Ovary (tissue), 9 donors: ENCODE measurements around the gene CRB2. TPM values are rescaled to one million over a fixed set of nuclear protein-coding genes. Genes with fewer than 3 reads are reported as not detected.

Experiments
- DNase-seq, 5 donors: peaks; one replicate each; pipeline ENCODE4 v3.0.0-alpha.2; 2019 to 2020
- H3K27ac ChIP-seq, 2 donors: fragments of 200-600 bp; one replicate each; pipeline versions ENCODE4 v1.5.1 to v1.8.0; 2019 to 2022
- H3K27me3 ChIP-seq: fragments of 200-600 bp; one replicate; pipeline ENCODE4 v1.8.0; 2022
- H3K36me3 ChIP-seq: fragments of 200-600 bp; sonication (generic); one replicate; pipeline ENCODE4 v1.5.1; 2019
- H3K4me1 ChIP-seq: one replicate; pipeline ENCODE4 v1.8.1; 2013; ENCODE audit warnings: mild to moderate bottlenecking, moderate library complexity; ENCODE audit not compliant: insufficient read depth
- H3K4me3 ChIP-seq: fragments of 200-600 bp; sonication (generic); one replicate; pipeline ENCODE4 v1.5.1; 2017
- H3K9me3 ChIP-seq, 2 donors: fragments of 200-600 bp in 1 of 2; sonication (generic) in 1 of 2; one replicate each; pipeline versions ENCODE4 v1.5.1 to v1.8.1; 2013 to 2019; ENCODE audit warnings: mild to moderate bottlenecking in 1 of 2, moderate library complexity in 1 of 2
- EP300 ChIP-seq: sonication (generic); formaldehyde crosslinking; IDR thresholded peaks from one replicate; pipeline ENCODE4 v1.6.1; 2017; ENCODE audit warnings: antibody characterized with exemption
- POLR2A ChIP-seq: fragments of 450-650 bp; IDR thresholded peaks from one replicate; pipeline ENCODE4 v1.6.1; 2017; ENCODE audit warnings: antibody characterized with exemption, mild to moderate bottlenecking, moderate library complexity
- whole genome bisulfite sequencing, 3 donors: extraction: QIAGEN DNeasy Blood & Tissue Kit in 1 of 3; methylation state at CpG; one replicate each; pipeline versions ENCODE4 v1.1.5 to v1.1.7; 2013 to 2017; 5-methylcytosine and 5-hydroxymethylcytosine counted together
- intact Hi-C, 4 donors: fragments of 100-400 bp; cut with DNase I; formaldehyde crosslinking; loops; one replicate each; pipeline versions ENCODE4 v1.11.0 to v1.15.1; 2022 to 2023
- polyA plus RNA-seq, 2 donors: library from polyadenylated mRNA; stranded (reverse); fragments of 200-250 nt in 1 of 2; fragments of 350-450 nt in 1 of 2; fragmentation: Illumina TruSeq in 1 of 2; extraction: RNeasy Lipid Tissue Mini Kit (QIAGEN cat#74804) in 1 of 2; gene quantifications; one replicate each; pipeline ENCODE4 v1.2.3, GENCODE V29; 2013 to 2014
- total RNA-seq, 7 donors: library from RNA; depleted of rRNA in 2 of 7; stranded (reverse); fragments of >200 nt in 2 of 7; fragmentation: NEBNext Ultra II Directional in 3 of 7; extraction: Animal tissue kit (Norgen Biotek cat#: 25700) in 3 of 7; gene quantifications; one replicate each; pipeline versions ENCODE4 v1.1.0 to v1.2.4, GENCODE V29; 2016 to 2023
- TF ChIP-seq, protein P1 (sequence below), 3 donors: fragments of 450-650 bp in 2 of 3; fragments of 200-600 bp in 1 of 3; IDR thresholded peaks; one replicate each; pipeline versions ENCODE4 v1.5.1 to v1.8.0; 2016 to 2022; ENCODE audit warnings: antibody characterized with exemption in 3 of 3, mild to moderate bottlenecking in 1 of 3
- donor health status: DM: no; HTN: no; CAD: no; lungs with moderate emphysema.
- donor health status: DM: no; HTN: no; CAD: no.
- donor health status: Bipolar disorder and iron deficiency.
- donor health status: DM: yes; HTN: yes; CAD: no.
- donor health status: DM: no; HTN: no; CAD: no.
- donor health status: DM: yes; HTN: yes; CAD: no.

CRB2 gene
- total and polyA plus RNA-seq, 9 donors: 0.13 to 20.4 (median 0.48) TPM

DNA sequence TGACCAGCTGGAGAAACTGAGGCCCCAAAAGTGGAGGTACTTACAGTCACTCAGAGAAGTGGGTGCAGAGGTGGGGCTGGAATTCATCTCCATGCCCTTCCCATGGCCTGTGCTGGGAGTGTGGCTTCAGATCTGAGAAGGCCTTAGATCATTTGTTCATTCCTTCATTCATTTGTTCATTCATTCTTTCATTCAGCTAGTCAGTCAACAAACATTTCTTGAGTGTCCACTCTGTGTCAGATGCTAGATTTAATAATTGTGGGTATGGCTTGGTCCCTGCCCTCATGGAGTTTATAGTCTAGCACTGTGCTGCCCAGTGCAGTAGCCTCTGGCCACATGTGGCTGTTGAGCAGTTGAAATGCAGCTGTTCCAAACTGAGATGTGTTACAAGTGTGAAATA lies 19.0 kb upstream of the CRB2 start:
- Histone ChIP-seq H3K27ac (no peak overlapping the region), H3K4me1 (peaks cover 2% of the 10 kb centered on the region), H3K27me3 (no peaks in the 10 kb centered on the region), H3K36me3 (no peaks in the 10 kb centered on the region), H3K9me3 (no peaks in the 10 kb centered on the region), H3K4me3 (no peak overlapping the region)
- DNase-seq: no peak
- intact Hi-C loops: no loop called here
- no peak for TF ChIP-seq POLR2A
- TF ChIP-seq, protein P1, sequence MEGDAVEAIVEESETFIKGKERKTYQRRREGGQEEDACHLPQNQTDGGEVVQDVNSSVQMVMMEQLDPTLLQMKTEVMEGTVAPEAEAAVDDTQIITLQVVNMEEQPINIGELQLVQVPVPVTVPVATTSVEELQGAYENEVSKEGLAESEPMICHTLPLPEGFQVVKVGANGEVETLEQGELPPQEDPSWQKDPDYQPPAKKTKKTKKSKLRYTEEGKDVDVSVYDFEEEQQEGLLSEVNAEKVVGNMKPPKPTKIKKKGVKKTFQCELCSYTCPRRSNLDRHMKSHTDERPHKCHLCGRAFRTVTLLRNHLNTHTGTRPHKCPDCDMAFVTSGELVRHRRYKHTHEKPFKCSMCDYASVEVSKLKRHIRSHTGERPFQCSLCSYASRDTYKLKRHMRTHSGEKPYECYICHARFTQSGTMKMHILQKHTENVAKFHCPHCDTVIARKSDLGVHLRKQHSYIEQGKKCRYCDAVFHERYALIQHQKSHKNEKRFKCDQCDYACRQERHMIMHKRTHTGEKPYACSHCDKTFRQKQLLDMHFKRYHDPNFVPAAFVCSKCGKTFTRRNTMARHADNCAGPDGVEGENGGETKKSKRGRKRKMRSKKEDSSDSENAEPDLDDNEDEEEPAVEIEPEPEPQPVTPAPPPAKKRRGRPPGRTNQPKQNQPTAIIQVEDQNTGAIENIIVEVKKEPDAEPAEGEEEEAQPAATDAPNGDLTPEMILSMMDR (IDR thresholded peaks at IDR 0.05): no peak
- no peak for TF ChIP-seq EP300

GRCh38 chr9:123337971-123338370 lies 18.0 kb upstream of the CRB2 start:
- DNase-seq: no peak
- no peak overlapping the region for H3K27ac ChIP-seq
- H3K36me3 ChIP-seq: no peaks in the 10 kb centered on the region
- 83 to 93% (median 86%) methylated on average over 4 of the region's 4 CpGs for WGBS, 3 donors
- no peaks in the 10 kb centered on the region for H3K9me3 ChIP-seq
- H3K27me3 ChIP-seq: no peaks in the 10 kb centered on the region
- TF ChIP-seq POLR2A (no peak), EP300 (no peak)
- TF ChIP-seq, protein P1 (IDR thresholded peaks at IDR 0.05): no peak
- intact Hi-C loops: no loop called here
- H3K4me1 ChIP-seq: peaks cover 2% of the 10 kb centered on the region
- no peak overlapping the region for H3K4me3 ChIP-seq

- no peaks in the 10 kb centered on the region for H3K36me3 ChIP-seq
- intact Hi-C loops: no loop called here
- no peak for DNase-seq
- H3K9me3 ChIP-seq: no peaks in the 10 kb centered on the region
- WGBS, 3 donors: 28 to 54% (median 46%) methylated on average over 35 of the region's 35 CpGs
- H3K4me1 ChIP-seq: peaks cover 2% of the 10 kb centered on the region
- TF ChIP-seq, protein P1 (IDR thresholded peaks at IDR 0.05): no peak
- TF ChIP-seq POLR2A (no peak), EP300 (no peak)
- H3K27me3 ChIP-seq: no peaks in the 10 kb centered on the region
- no peak overlapping the region for H3K27ac ChIP-seq
- no peak overlapping the region for H3K4me3 ChIP-seq
These were observed 17.0 kb upstream of the CRB2 start for GRCh38 chr9:123338710-123339665.

DNA sequence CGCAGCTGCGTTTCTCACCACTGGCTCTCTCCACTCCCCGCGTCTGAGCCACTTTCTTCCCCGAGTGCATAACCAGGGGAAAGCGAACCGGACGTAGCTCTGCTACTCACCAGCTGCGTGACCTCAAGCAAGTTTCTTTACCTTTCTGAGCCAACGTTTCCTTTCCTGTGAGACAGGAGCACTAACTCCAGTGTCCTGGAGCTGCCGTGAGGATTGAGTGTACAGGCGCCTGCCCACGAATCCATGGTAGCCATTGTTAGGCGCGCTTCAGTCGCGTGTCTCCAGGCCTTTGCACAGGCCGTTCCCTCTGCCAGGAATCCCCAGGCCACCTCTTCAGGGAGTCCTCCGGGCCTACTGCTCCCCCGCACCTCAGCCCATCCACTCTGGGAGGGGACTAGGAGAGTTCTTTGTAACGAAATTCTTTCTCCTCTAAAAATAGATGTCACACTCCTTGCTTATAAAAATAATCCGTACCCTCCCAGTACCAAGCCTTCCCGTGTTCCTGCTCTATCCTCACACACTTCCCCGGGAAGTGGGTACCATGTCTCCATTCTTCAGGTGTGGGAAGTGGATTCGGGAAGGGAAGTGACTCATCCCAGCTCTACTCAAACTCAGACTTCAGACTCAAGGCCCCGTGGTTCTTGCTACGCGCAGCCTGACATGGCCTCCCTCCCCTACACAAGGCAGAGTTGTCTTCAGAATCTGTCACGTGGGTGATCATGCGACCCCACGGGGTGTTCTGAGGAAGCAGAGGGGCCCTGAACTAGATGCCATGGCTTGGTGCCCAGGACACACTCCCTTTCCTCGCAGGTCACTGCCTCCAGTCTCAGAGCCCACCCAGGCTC lies 16.1 kb upstream of the CRB2 start:
- WGBS, 3 donors: 49 to 65% (median 57%) methylated on average over 32 of the region's 32 CpGs
- H3K36me3 ChIP-seq: no peaks in the 10 kb centered on the region
- intact Hi-C loops: loop anchor here in 1 of 4 donors (10.0 kb wide), 1 partner anchor 875 kb away; no protein-coding TSS in a partner anchor
- no peaks in the 10 kb centered on the region for H3K9me3 ChIP-seq
- TF ChIP-seq EP300 (no peak), POLR2A (no peak)
- TF ChIP-seq, protein P1 (IDR thresholded peaks at IDR 0.05): no peak
- H3K4me1 ChIP-seq: peaks cover 2% of the 10 kb centered on the region
- no peak for DNase-seq
- H3K4me3 ChIP-seq: no peak overlapping the region
- no peak overlapping the region for H3K27ac ChIP-seq
- no peaks in the 10 kb centered on the region for H3K27me3 ChIP-seq
